ENCODE measurements around the gene SEMA4G.

SEMA4G gene

GRCh38 chr10:101008823-101009423, 39.6 kb downstream of the SEMA4G start:
- no peak for DNase-seq

DNA sequence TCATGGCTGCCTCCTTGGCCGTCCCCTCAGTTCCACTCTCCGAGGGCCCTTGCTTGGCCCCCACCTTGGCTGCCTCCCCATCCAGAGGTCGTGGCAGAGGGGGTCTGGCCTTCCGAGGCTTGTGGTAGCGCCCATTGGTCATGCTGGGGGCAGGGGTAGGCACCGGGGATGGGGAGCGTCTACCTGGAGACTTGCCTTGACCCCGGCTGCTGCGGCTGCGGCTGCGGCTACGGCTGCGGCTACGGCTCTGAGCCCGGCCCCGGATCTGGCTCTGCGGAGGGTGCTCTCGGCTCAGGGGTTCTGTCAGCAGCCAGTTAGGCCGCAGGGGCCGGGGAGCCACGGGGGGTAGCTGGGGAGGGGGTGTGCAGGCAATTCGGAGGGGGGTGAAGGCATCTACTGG, 41.0 kb downstream of the SEMA4G start:
- DNase-seq = peak; percentile 11

DNA sequence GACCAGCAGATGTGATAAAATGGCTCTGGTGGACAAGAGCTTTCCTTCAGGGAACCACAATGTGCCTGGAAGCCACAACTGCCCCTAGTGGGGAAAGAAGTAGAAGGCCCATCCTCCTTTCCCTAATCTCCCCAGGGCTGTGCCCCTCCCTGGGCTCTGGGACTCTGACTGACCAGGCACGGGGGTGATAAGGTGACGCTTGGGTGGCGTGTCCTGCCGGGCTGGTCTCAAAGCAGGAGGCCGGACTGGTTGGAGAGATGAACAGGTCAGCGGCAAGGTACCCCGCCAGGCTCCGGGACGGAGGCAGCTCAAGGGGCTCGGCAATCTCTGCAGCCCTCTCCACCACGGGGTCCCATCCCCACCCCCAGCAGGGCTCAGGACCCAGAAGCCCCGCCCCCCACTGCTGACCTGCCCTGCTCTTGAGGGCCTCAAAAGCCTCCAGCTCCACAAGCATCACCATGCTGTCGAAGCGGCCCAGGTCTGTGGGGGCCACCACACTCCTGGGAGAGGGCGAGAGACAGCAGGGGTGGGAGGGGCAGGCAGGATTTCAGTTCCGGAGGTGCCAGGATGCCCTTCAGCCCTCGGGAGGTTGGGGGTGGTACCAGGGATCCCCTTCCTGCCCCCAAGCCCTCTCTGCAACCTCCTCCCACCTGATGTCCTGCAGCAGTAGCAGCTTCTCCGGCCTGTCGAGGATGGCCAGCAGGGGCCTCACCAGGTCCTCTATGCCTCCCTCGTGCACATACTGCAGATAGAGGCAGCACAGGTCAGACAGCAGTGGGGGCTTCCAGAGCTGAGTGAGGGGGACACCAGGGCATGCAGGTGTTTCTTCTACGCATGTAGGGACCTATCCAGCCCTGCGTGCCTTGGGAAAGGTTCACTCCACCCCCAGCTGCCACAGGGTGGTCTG, 42.5 kb downstream of the SEMA4G start:
- DNase-seq = peak; percentile 20

GRCh38 chr10:101012525-101013364, 43.4 kb downstream of the SEMA4G start:
- DNase-seq = peak; percentile 88

GRCh38 chr10:101013365-101013825, 44.1 kb downstream of the SEMA4G start:
- DNase-seq = peak; percentile 17

DNA sequence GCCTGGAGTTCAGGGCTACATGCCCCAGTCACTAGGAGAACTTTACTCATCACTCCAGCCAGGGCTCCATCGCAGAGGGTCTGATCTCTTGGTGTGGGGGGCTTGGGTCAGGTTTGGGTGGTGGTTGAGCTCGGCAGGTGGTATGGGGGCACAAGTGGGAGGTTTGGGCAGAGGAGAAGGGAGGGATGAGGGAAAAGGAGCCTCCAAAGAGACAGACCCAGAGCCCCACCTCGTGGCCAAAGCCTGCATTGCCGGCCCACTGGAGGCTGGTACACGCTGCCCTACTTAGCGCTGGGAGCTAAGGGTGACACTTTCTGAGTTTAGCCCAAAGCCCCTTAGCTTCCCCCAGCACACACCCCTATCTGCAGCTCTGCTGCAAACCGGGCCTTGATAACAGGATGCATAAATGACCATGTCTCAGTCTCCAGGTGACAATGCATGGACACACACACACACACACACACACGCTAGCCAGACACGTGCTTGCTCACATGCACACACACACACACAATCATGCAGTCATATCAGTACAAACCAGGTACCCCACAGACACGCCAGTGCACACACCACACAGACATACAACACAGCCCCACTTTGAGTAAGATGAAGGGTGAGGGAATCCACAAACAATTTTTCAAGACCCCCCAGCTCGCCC, 45.1 kb downstream of the SEMA4G start:
- peak; percentile 86 for DNase-seq

DNA sequence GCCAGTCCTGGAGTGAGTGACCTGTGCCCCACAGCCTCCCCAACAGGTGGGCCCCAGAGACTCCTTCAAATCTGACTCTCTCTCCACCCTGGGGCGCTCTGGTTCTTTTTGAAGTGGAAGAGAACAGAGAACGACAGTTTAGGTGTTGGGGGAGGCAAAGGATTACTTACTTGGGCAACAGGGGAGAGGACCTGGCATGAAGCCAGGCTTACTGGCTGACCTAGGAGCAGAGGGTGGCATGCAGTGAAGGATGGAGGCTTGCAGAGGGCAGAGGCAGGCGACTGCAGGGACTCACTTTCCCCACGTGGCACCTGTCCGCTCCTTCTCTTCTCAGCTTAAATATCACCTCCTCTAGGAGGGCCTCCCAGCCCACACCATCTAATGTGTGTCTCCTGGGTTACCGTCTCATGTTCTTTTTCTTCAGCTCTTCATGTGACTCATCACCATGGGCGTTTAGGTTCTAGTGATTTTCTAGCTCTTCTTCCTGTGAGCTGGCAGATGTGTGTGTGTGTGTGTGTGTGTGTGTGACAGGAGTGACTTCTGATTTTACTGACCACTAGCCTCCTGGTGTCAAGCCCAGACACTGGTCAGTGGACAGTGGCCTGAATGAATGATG, 45.8 kb downstream of the SEMA4G start:
- DNase-seq = peak; percentile 24

GRCh38 chr10:101015582-101015973, 46.3 kb downstream of the SEMA4G start:
- DNase-seq = peak; percentile 18

- peak; percentile 14 for DNase-seq
Measured at GRCh38 chr10:101016814-101017213, 47.5 kb downstream of the SEMA4G start.

- peak; percentile 24 for DNase-seq
Measured at GRCh38 chr10:101018118-101018599, 48.9 kb downstream of the SEMA4G start.

DNA sequence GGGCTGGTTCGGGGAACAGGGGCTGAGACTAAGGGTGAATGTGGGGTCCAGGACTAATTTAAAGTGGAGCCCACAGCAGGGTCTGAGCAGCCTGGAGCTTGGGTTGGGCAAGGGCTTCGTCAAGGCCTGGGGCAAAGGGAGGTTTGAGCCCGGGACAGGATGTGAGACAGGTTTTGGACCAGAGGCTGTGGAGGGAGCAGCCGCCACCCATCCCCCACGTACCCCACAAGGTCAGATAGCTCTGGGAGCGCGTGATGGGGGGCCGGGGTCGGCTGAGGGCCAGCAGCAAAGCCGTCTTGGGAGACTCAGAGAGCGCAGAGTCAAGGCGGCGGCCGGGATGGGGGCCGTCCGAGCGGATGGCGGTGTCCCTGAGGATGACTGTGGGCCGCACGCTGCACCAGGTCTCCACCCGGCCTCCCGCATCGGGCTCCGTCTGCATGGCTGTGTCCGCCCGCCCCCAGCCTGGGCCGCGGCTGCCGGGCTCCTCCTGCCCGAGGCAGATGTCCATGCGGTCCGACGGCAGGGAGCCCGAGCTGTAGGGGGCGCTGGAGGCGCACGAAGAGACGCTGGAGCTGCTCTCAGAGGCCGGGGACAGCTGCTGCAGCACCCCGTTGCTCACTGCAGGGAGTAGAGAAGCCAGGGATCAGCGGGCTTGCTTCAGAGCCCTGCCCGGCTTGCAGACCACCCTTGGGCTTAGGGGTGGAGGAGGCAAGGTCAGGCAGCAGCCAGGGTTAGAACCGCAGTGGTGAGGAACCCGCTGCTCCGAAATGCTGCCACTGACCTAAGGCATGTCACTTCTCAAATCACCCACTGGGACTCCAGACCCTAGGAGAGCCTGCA, 49.5 kb downstream of the SEMA4G start:
- DNase-seq = peak; percentile 83
